Measurements from ENCODE around the gene ZBTB21. TPM values are rescaled to one million over a fixed set of nuclear protein-coding genes. Genes with fewer than 3 reads are reported as not detected.

ZBTB21 gene
- total and polyA plus RNA-seq, 7 donors: 0.49 to 8.8 (median 4.5) TPM

GRCh38 chr21:42044871-42045495 is 34.8 kb upstream of the ZBTB21 start:
- intact Hi-C loops (cut with DNase I): no loop called here
- WGBS, 3 donors: 92 to 95% (median 93%) methylated on average over 7 of the region's 7 CpGs
- Histone ChIP-seq H3K36me3 (ENCODE audit: insufficient read depth in 1 of 2, low read depth in 1 of 2) (no peaks in the 10 kb centered on the region), H3K4me1 (no peaks in the 10 kb centered on the region), H3K27me3 (ENCODE audit: insufficient read depth in 3 of 3, low read length in 2 of 3) (peaks cover 0 to 2% (median 0%) of the 10 kb centered on the region in 3 donors), H3K4me3 (no peak overlapping the region), H3K27ac (no peak overlapping the region), H3K9me3 (no peaks in the 10 kb centered on the region)
- ATAC-seq (no peak), DNase-seq (no peak)
- TF ChIP-seq, protein P1, sequence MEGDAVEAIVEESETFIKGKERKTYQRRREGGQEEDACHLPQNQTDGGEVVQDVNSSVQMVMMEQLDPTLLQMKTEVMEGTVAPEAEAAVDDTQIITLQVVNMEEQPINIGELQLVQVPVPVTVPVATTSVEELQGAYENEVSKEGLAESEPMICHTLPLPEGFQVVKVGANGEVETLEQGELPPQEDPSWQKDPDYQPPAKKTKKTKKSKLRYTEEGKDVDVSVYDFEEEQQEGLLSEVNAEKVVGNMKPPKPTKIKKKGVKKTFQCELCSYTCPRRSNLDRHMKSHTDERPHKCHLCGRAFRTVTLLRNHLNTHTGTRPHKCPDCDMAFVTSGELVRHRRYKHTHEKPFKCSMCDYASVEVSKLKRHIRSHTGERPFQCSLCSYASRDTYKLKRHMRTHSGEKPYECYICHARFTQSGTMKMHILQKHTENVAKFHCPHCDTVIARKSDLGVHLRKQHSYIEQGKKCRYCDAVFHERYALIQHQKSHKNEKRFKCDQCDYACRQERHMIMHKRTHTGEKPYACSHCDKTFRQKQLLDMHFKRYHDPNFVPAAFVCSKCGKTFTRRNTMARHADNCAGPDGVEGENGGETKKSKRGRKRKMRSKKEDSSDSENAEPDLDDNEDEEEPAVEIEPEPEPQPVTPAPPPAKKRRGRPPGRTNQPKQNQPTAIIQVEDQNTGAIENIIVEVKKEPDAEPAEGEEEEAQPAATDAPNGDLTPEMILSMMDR (IDR thresholded peaks at IDR 0.05): no peak

GRCh38 chr21:42043961-42044360 is 33.8 kb upstream of the ZBTB21 start:
- WGBS, 3 donors: 88 to 90% (median 89%) methylated on average over 16 to 17 of the region's 17 CpGs
- Histone ChIP-seq H3K4me3 (no peak overlapping the region), H3K9me3 (no peaks in the 10 kb centered on the region), H3K4me1 (no peaks in the 10 kb centered on the region), H3K27me3 (ENCODE audit: insufficient read depth in 3 of 3, low read length in 2 of 3) (peaks cover 0 to 3% (median 0%) of the 10 kb centered on the region in 3 donors), H3K27ac (no peak overlapping the region), H3K36me3 (ENCODE audit: insufficient read depth in 1 of 2, low read depth in 1 of 2) (no peaks in the 10 kb centered on the region)
- no peak for ATAC-seq
- TF ChIP-seq, protein P1 (IDR thresholded peaks at IDR 0.05): no peak
- intact Hi-C loops (cut with DNase I): no loop called here
- no peak for DNase-seq

GRCh38 chr21:42043201-42043895 is 33.2 kb upstream of the ZBTB21 start:
- WGBS, 3 donors: 87 to 89% (median 87%) methylated on average over 16 of the region's 16 CpGs
- Histone ChIP-seq H3K4me1 (no peaks in the 10 kb centered on the region), H3K36me3 (ENCODE audit: insufficient read depth in 1 of 2, low read depth in 1 of 2) (no peaks in the 10 kb centered on the region), H3K27me3 (ENCODE audit: insufficient read depth in 3 of 3, low read length in 2 of 3) (peaks cover 0 to 4% (median 3%) of the 10 kb centered on the region in 3 donors), H3K27ac (no peak overlapping the region), H3K4me3 (no peak overlapping the region), H3K9me3 (no peaks in the 10 kb centered on the region)
- intact Hi-C loops (cut with DNase I): no loop called here
- TF ChIP-seq, protein P1 (IDR thresholded peaks at IDR 0.05): no peak
- DNase-seq: no peak
- ATAC-seq: no peak

DNA sequence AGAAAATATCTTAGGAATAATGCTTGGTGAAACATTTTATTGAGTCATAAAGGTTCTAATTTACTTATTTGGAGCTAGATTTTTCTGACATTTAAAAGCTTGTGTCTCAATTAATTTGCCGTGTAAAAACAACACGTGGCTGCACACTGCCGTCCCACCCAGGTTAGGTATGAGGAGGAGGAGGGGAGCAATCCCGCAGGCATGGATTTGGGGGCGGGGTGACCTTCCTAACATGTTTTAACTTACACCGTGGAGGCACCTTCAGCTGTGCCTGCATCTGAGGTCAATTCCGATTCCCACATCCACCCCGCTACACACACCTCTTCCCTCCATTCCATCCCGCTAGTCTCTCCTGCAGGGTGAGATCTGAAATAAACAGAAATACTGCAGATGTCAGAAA is 32.5 kb upstream of the ZBTB21 start:
- no peak overlapping the region for H3K27ac ChIP-seq
- ATAC-seq (no peak), DNase-seq (no peak)
- intact Hi-C loops (cut with DNase I): no loop called here
- 73 to 82% (median 74%) methylated on average over 9 of the region's 9 CpGs for WGBS, 3 donors
- H3K9me3 ChIP-seq: no peaks in the 10 kb centered on the region
- peaks cover 0 to 4% (median 3%) of the 10 kb centered on the region in 3 donors for H3K27me3 ChIP-seq (ENCODE audit: insufficient read depth in 3 of 3, low read length in 2 of 3)
- H3K36me3 ChIP-seq (ENCODE audit: insufficient read depth in 1 of 2, low read depth in 1 of 2): no peaks in the 10 kb centered on the region
- no peaks in the 10 kb centered on the region for H3K4me1 ChIP-seq
- H3K4me3 ChIP-seq: no peak overlapping the region
- TF ChIP-seq, protein P1 (IDR thresholded peaks at IDR 0.05): no peak

Measured in psoas muscle (tissue), 8 donors.